Thymus (tissue), 11 donors: ENCODE results near the gene KCTD18. TPM values are rescaled to one million over a fixed set of nuclear protein-coding genes. Genes with fewer than 3 reads are reported as not detected.

ENCODE experiments used
- DNase-seq, 9 donors: peaks; one replicate each; pipeline ENCODE4 v3.0.0-alpha.2; 2013; ENCODE audit warnings: low spot score in 9 of 9, low read depth in 6 of 9, missing footprints in 1 of 9
- H3K27ac ChIP-seq, 2 donors: one replicate each; pipeline ENCODE4 v1.5.1; 2013; ENCODE audit warnings: control low read depth in 1 of 2, low read depth in 1 of 2, low read length in 1 of 2, mild to moderate bottlenecking in 1 of 2, moderate library complexity in 1 of 2
- H3K27me3 ChIP-seq, 2 donors: one replicate each; pipeline ENCODE4 v1.5.1; 2013; ENCODE audit warnings: low read length in 1 of 2; ENCODE audit not compliant: control insufficient read depth in 2 of 2, insufficient read depth in 1 of 2
- H3K36me3 ChIP-seq, 2 donors: one replicate each; pipeline ENCODE4 v1.5.1; 2013; ENCODE audit warnings: low read length in 1 of 2, mild to moderate bottlenecking in 1 of 2, moderate library complexity in 1 of 2; ENCODE audit not compliant: control insufficient read depth in 2 of 2, insufficient read depth in 2 of 2
- H3K4me1 ChIP-seq, 2 donors: one replicate each; pipeline ENCODE4 v1.5.1; 2013; ENCODE audit warnings: low read length in 2 of 2; ENCODE audit not compliant: control insufficient read depth in 2 of 2, insufficient read depth in 2 of 2
- H3K4me3 ChIP-seq, 2 donors: one replicate each; pipeline ENCODE4 v1.5.1; 2013; ENCODE audit warnings: low read length in 2 of 2, control low read depth in 1 of 2, mild to moderate bottlenecking in 1 of 2
- H3K9me3 ChIP-seq, 2 donors: one replicate each; pipeline ENCODE4 v1.5.1; 2013; ENCODE audit warnings: low read length in 1 of 2, mild to moderate bottlenecking in 1 of 2; ENCODE audit not compliant: control insufficient read depth in 2 of 2, insufficient read depth in 1 of 2
- WGBS: extraction: QIAGEN DNeasy Blood & Tissue Kit; methylation state at CpG from one replicate; pipeline ENCODE4 v1.1.7; 2013; 5-methylcytosine and 5-hydroxymethylcytosine counted together
- polyA plus RNA-seq: library from polyadenylated mRNA; stranded (reverse); fragments of 200-250 nt; gene quantifications from one replicate; pipeline ENCODE4 v1.2.3, GENCODE V29; 2013
- total RNA-seq: library from RNA; stranded (reverse); fragments of 120-200 nt; gene quantifications from one replicate; pipeline ENCODE4 v1.2.4, GENCODE V29; 2013
- donor health status: healthy.

The KCTD18 gene
- total and polyA plus RNA-seq, 2 donors: 13.9 to 19.2 TPM

DNA sequence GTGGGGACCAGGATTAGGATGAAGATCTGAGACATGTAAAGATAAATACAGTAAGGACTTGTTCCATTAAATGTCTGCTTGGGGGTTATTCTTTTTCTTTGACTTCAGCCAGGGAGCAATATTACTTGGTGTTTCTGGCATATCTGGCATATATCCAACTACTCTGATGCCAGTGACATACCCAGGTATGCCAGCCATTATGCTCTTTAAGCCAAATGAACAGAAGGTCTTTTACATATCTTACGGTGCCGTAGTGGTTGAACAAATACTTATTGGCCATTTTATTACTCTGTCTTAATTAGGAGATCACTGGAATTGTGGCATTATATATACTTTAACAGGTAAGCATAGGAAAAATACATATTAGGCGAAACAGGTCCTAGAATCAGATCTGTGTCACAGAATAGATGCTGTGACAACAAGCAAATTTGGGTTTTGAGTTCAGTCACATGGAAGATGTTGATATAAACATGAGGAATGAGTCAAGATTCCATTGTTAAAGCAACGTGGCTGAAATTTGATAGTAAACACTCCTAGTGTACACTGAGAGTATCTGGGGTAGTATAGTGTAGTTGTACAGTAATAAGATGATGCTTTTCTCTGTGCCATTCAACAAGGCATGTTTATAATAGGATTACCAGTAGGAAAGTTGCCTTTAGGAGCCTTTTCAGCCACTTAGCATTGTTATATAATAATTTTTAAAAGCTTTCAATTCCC lies 62.6 kb downstream of the KCTD18 start:
- Histone ChIP-seq H3K27ac (no peak overlapping the region), H3K27me3 (no peaks in the 10 kb centered on the region), H3K9me3 (no peaks in the 10 kb centered on the region), H3K4me1 (no peaks in the 10 kb centered on the region), H3K4me3 (no peak overlapping the region), H3K36me3 (no peaks in the 10 kb centered on the region)
- DNase-seq: no peak
- WGBS: 97% methylated on average over 4 of the region's 4 CpGs

DNA sequence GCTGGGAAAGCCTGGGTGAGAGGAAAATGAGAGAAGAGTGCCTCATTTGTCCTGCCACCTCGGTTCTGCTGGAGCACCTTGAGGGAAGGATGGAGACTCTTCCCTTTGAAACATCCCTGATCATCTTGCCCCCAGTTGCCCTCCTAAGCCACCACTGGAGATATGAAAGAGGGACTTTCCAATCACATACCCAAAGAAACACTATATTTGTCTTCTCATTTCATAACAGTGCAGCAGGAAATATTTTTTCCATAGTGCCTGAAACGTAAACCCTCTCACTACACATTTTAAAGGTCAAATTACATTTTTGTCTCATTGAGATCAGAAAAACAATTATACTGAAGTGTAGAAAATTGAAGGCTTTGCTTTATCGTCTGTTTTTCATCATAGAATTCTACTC lies 63.3 kb downstream of the KCTD18 start:
- WGBS: 83% methylated on average over 3 of the region's 3 CpGs
- Histone ChIP-seq H3K27ac (no peak overlapping the region), H3K36me3 (no peaks in the 10 kb centered on the region), H3K9me3 (no peaks in the 10 kb centered on the region), H3K4me1 (no peaks in the 10 kb centered on the region), H3K27me3 (no peaks in the 10 kb centered on the region), H3K4me3 (no peak overlapping the region)
- DNase-seq: no peak

DNA sequence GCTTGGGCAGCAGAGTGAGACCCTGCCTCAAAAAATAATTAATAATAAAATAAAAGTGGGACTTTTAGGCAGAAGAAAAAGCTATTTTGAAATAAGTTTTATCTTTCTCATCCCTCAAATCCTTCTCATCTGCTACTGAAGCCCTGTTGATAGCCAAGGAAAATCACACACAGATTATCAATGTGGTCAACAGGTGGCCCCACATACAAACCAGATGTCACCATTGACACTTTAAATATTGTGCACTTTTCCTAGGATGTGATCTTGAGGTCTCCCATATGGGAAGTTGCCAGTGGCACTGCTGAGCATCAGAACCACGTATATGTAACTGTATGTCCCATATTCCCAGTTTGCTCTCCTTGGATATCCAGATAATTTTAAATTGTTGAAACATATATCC lies 64.6 kb downstream of the KCTD18 start:
- WGBS: 51% methylated on average over 1 of the region's 1 CpG
- H3K4me3 ChIP-seq: no peak overlapping the region
- no peaks in the 10 kb centered on the region for H3K36me3 ChIP-seq

DNA sequence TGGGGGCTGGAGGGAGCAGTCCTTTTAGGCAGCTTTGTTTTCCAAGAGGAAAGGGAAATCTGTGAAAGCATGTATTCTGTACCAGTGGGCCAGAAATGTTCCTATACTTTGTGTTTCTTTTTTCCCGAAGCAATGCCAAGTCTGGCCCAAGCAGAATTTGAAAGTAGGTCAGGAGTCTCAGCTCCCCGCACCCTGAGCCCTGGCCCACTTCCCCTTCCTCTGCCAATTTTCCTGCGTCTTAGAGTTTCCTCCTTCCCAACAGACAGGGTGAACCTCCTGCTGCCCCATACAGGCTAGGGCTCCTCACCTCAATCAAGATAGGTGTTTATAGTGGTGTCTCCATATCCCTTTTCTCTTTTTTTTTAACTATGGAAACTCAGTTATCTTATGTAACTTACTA lies 65.3 kb downstream of the KCTD18 start:
- H3K4me1 ChIP-seq: no peaks in the 10 kb centered on the region
- H3K9me3 ChIP-seq: no peaks in the 10 kb centered on the region
- WGBS: 90% methylated on average over 3 of the region's 3 CpGs
- no peak overlapping the region for H3K4me3 ChIP-seq
- DNase-seq: no peak
- H3K27me3 ChIP-seq: no peaks in the 10 kb centered on the region
- no peaks in the 10 kb centered on the region for H3K36me3 ChIP-seq
- no peak overlapping the region for H3K27ac ChIP-seq

More for the DNA sequence above, 64.6 kb downstream of the KCTD18 start:
- H3K4me1 ChIP-seq: no peaks in the 10 kb centered on the region
- DNase-seq: no peak
- no peak overlapping the region for H3K27ac ChIP-seq
- no peaks in the 10 kb centered on the region for H3K9me3 ChIP-seq
- H3K27me3 ChIP-seq: no peaks in the 10 kb centered on the region

DNA sequence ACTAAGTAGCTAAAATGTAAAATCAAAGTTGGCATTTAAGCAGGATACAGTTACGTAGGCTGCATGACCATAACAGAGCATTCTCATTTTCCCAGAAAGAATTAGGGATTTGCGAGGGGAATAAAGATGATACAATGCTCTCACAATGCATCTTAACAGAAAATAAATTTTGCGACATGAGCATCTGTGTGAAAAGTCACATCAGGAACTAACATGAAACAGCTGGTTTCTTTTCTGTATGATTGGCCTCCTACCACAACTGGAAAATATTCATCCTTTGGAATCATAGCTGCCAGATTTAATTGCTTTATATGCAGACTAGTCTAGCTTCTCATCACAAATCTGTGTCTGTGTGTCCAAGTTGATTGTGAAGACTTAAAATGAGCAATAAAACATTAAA lies 66.0 kb downstream of the KCTD18 start:
- WGBS: 97% methylated on average over 3 of the region's 3 CpGs
- Histone ChIP-seq H3K36me3 (no peaks in the 10 kb centered on the region), H3K9me3 (no peaks in the 10 kb centered on the region), H3K27ac (no peak overlapping the region), H3K4me3 (no peak overlapping the region), H3K4me1 (no peaks in the 10 kb centered on the region), H3K27me3 (no peaks in the 10 kb centered on the region)
- no peak for DNase-seq

DNA sequence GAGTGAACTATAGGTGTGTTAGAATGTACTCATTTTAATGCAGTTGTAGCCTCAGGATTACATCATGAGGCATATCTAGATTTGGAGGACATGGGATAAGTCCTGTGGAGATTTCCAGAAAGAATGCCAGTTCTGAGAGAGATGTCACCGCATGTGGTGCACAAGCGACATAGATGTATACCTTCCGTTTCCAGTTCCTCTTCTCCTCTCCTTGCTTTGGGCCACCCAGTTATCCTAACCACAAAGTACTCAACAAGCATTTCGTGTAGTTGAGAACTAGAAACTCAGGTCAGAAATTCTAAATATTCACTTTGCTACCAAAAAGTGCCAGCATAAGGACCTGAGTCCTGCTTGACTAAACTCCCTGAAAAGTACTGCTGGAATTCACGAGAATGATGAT lies 66.5 kb downstream of the KCTD18 start:
- H3K4me1 ChIP-seq: no peaks in the 10 kb centered on the region
- H3K4me3 ChIP-seq: no peak overlapping the region
- H3K36me3 ChIP-seq: no peaks in the 10 kb centered on the region
- DNase-seq: no peak
- 76% methylated on average over 5 of the region's 5 CpGs for WGBS
- no peaks in the 10 kb centered on the region for H3K9me3 ChIP-seq
- H3K27me3 ChIP-seq: no peaks in the 10 kb centered on the region
- no peak overlapping the region for H3K27ac ChIP-seq

DNA sequence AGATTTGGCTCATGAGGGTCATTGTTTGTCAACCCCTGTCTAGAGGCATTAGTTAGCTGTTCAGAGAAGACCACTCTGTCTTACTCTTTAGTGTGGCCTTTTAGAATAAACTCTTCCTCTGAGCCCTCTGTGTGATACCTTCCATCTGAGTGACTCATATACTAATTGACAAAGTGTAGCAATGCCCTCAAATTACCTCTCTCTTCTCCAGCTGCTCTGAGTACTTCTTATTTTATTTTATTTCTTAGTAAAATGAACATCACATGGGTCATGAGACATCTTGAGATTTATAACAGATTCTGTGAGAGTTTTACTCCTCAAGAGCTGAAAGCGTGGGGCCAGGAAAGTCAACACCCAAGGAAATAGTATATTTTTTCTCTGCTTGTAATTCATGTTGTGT lies 67.4 kb downstream of the KCTD18 start:
- DNase-seq: no peak
- WGBS: 95% methylated on average over 1 of the region's 1 CpG
- Histone ChIP-seq H3K27ac (no peak overlapping the region), H3K9me3 (no peaks in the 10 kb centered on the region), H3K4me3 (no peak overlapping the region), H3K4me1 (no peaks in the 10 kb centered on the region), H3K27me3 (no peaks in the 10 kb centered on the region), H3K36me3 (no peaks in the 10 kb centered on the region)

DNA sequence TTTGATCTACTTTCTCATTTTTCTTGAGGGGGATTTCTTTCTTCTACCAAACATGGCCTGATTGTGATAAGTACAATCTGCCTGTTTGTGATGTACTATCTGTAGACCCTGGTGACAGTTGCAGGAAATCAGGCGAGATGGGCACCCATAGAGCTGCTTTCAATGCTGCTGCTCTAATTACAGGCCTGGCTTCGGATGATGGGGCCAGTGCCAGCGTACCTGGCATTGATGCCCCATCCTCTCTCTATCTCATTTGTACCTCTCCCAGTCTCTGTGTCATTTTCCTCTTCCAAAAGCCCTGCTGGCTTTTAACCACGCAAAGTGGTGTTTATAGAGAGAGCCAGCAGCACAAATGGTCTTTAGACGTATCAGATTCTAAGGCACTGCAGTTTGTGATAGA lies 69.9 kb downstream of the KCTD18 start:
- H3K36me3 ChIP-seq: no peaks in the 10 kb centered on the region
- WGBS: 98% methylated on average over 5 of the region's 5 CpGs
- no peaks in the 10 kb centered on the region for H3K4me1 ChIP-seq
- H3K27ac ChIP-seq: no peak overlapping the region
- no peak overlapping the region for H3K4me3 ChIP-seq
- no peak for DNase-seq
- H3K9me3 ChIP-seq: no peaks in the 10 kb centered on the region
- no peaks in the 10 kb centered on the region for H3K27me3 ChIP-seq
